PC-3 (cell line): Measurements from ENCODE around the gene STUM. TPM values are rescaled to one million over a fixed set of nuclear protein-coding genes. Genes with fewer than 3 reads are reported as not detected.

Experiments used
- ATAC-seq: fragments of 200-7000 bp; cut with Tn5 transposase; 2 replicates; pipeline ENCODE4 v1.9.1; 2020; ENCODE audit warnings: mild to moderate bottlenecking, moderate library complexity
- BruUV-seq: library from RNA; stranded (reverse); fragments of 400-500 nt; replicated peaks from 2 replicates; lab custom pipeline; 2021; lab: Mats Ljungman, UMichigan
- CTCF ChIA-PET: fragments of 300-600 bp; sonication (Branson Sonifier 250); formaldehyde crosslinking; loops from one replicate; lab custom pipeline; 2022; ENCODE audit warnings: antibody characterized with exemption; lab: Charles Lee
- POLR2A ChIA-PET: fragments of 300-600 bp; sonication (Branson Sonifier 250); formaldehyde crosslinking; loops from one replicate; lab custom pipeline; 2022; ENCODE audit warnings: antibody characterized with exemption; ENCODE audit not compliant: unreplicated experiment; lab: Charles Lee
- DNase-seq: peaks from one replicate; pipeline ENCODE4 v3.0.0-alpha.2; 2015
- H2AFZ ChIP-seq: fragments of 300-600 bp; sonication (generic); 2 replicates; pipeline ENCODE4 v1.6.0; 2016; ENCODE audit warnings: antibody characterized with exemption, low read length
- H3F3A ChIP-seq: fragments of 300-600 bp; sonication (generic); one replicate; pipeline ENCODE4 v1.6.0; 2017; ENCODE audit warnings: antibody characterized with exemption, low read length, control low read depth, mild to moderate bottlenecking; ENCODE audit not compliant: unreplicated experiment
- H3K27ac ChIP-seq: fragments of 300-600 bp; sonication (generic); 2 replicates; pipeline ENCODE4 v1.5.1; 2016; ENCODE audit warnings: mild to moderate bottlenecking, low read length
- H3K27me3 ChIP-seq: fragments of 300-600 bp; sonication (generic); 2 replicates; pipeline ENCODE4 v1.6.1; 2016; ENCODE audit warnings: low read length, mixed read lengths
- H3K36me3 ChIP-seq: fragments of 300-600 bp; sonication (generic); 2 replicates; pipeline ENCODE4 v1.6.1; 2016; ENCODE audit warnings: low read depth, mixed run types, low read length, mixed read lengths
- H3K4me1 ChIP-seq: fragments of 300-600 bp; sonication (generic); 2 replicates; pipeline ENCODE4 v1.5.1; 2016; ENCODE audit warnings: low read length; ENCODE audit not compliant: insufficient read depth
- H3K4me2 ChIP-seq: fragments of 300-600 bp; sonication (generic); 2 replicates; pipeline ENCODE4 v1.6.0; 2016; ENCODE audit warnings: low read length
- H3K4me3 ChIP-seq: fragments of 300-600 bp; sonication (generic); 2 replicates; pipeline ENCODE4 v1.5.1; 2016; ENCODE audit warnings: mild to moderate bottlenecking, low read length, mixed read lengths
- H3K79me2 ChIP-seq: fragments of 300-600 bp; sonication (generic); 2 replicates; pipeline ENCODE4 v1.6.1; 2017; ENCODE audit warnings: low read length, mixed read lengths
- H3K9ac ChIP-seq: fragments of 300-600 bp; sonication (generic); 2 replicates; pipeline ENCODE4 v1.6.0; 2016; ENCODE audit warnings: mild to moderate bottlenecking, low read length
- H3K9me2 ChIP-seq: fragments of 300-600 bp; sonication (generic); replicated peaks from 2 replicates; pipeline ENCODE4 v1.6.1; 2016; ENCODE audit warnings: mixed run types, low read length, mixed read lengths
- H3K9me3 ChIP-seq: fragments of 300-600 bp; sonication (generic); 2 replicates; pipeline ENCODE4 v1.6.1; 2016; ENCODE audit warnings: low read length, mixed read lengths
- H4K20me1 ChIP-seq: fragments of 300-600 bp; sonication (generic); 2 replicates; pipeline ENCODE4 v1.6.1; 2016; ENCODE audit warnings: low read length, mixed read lengths
- CTCF ChIP-seq: fragments of 300-600 bp; sonication (generic); conservative IDR thresholded peaks from 2 replicates; pipeline ENCODE4 v1.5.1; 2017; ENCODE audit warnings: antibody characterized with exemption, low read depth, mild to moderate bottlenecking, low read length
- EZH2 ChIP-seq: fragments of 300-600 bp; sonication (generic); IDR thresholded peaks from one replicate; pipeline ENCODE4 v1.6.1; 2017; ENCODE audit warnings: antibody characterized with exemption, mild to moderate bottlenecking, low read length; ENCODE audit not compliant: unreplicated experiment
- EZH2phosphoT487 ChIP-seq: fragments of 300-600 bp; sonication (generic); IDR thresholded peaks from 2 replicates; pipeline ENCODE4 v1.6.1; 2018; ENCODE audit warnings: mild to moderate bottlenecking, antibody characterized with exemption, low read length, borderline replicate concordance
- intact Hi-C: fragments of 100-400 bp; cut with micrococcal nuclease; formaldehyde crosslinking; loops from 2 replicates; pipeline ENCODE4 v1.9.0; 2023
- total RNA-seq: library from RNA; depleted of rRNA; stranded (reverse); fragments of >200 nt; gene quantifications from 2 replicates; pipeline ENCODE4 v1.2.3, GENCODE V29; 2014

Gene STUM
- total RNA-seq, 1 experiment from 2014 or later, result 0.58 TPM

DNA sequence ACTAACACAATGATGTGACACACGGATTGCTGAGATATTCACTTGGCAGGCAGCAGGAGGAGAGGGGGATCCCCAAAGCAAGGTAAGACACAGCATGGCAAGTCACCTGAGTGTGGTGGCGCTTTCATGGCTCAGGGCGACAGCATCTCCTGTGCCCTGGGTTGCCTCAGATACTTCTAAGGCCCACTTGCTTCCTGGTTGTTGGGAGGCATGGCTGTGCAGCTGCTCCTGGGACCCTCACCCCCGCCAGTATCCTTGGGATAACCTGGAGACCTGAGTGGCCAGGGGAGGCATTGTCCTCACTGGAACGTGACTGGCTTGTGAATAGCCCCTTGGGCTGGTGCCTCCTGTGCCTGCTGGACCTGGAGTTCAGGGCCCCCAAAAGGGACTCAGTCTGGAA, 69.8 kb downstream of the STUM start:
- POLR2A ChIA-PET, result interaction anchor here (0.6 kb wide), 1 partner anchor 48 kb away, joined by 3 read pairs; no protein-coding TSS in a partner anchor

DNA sequence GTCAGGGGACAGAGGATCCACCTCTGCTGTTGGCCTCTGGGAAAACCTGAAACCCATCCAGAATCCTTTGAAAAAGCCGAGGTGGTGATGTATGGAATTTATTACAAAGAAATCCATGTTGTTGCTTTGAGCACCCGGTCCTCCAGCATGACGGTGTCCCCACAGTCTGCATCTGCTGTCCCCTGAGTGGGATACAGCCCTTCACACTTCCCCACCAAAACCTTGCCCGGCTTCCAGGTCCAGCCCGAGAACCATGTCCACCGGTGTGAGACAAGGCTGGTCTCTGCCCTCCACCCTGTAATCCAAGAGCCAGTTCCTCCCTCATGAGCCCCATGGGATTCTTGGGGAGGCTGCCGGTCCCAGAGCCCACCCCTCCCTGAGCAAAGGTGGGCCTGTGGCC, 70.5 kb downstream of the STUM start:
- Histone ChIP-seq H3K4me3 (no peak overlapping the region), H3F3A (no peaks in the 10 kb centered on the region), H3K79me2 (no peaks in the 10 kb centered on the region), H3K4me1 (no peaks in the 10 kb centered on the region), H3K9me2 (no peaks in the 10 kb centered on the region), H3K36me3 (no peaks in the 10 kb centered on the region), H3K9me3 (peaks cover 17% of the 10 kb centered on the region), H3K27ac (no peak overlapping the region), H4K20me1 (no peaks in the 10 kb centered on the region), H3K9ac (no peak overlapping the region), H2AFZ (no peak overlapping the region), H3K4me2 (no peak overlapping the region), H3K27me3 (peaks cover 7% of the 10 kb centered on the region; the same call in 1 of the 2 replicates)
- no peak for ATAC-seq
- BruUV-seq, result no TSS peak
- intact Hi-C loops, result no loop called here
- no peak for TF ChIP-seq EZH2
- TF ChIP-seq EZH2phosphoT487, result no peak
- TF ChIP-seq CTCF, result no peak
- ChIA-PET POLR2A (interaction anchor here (0.6 kb wide), 1 partner anchor 49 kb away, joined by 3 read pairs; no protein-coding TSS in a partner anchor), CTCF (no interaction called here)
- DNase-seq, result no peak

More for the DNA sequence above, 69.8 kb downstream of the STUM start:
- CTCF ChIA-PET, result no interaction called here
- Histone ChIP-seq H3F3A (no peaks in the 10 kb centered on the region), H3K27ac (no peak overlapping the region), H3K4me3 (no peak overlapping the region), H2AFZ (no peak overlapping the region), H3K27me3 (peaks cover 7% of the 10 kb centered on the region; the same call in 1 of the 2 replicates), H3K9ac (no peak overlapping the region), H3K36me3 (no peaks in the 10 kb centered on the region), H3K9me2 (no peaks in the 10 kb centered on the region), H3K4me2 (no peak overlapping the region), H3K79me2 (no peaks in the 10 kb centered on the region), H3K4me1 (no peaks in the 10 kb centered on the region), H4K20me1 (no peaks in the 10 kb centered on the region), H3K9me3 (peaks cover 17% of the 10 kb centered on the region)
- BruUV-seq, result no TSS peak
- intact Hi-C loops, result no loop called here
- TF ChIP-seq EZH2phosphoT487 (no peak), CTCF (no peak), EZH2 (no peak)
- ATAC-seq, result no peak
- DNase-seq, result no peak

DNA sequence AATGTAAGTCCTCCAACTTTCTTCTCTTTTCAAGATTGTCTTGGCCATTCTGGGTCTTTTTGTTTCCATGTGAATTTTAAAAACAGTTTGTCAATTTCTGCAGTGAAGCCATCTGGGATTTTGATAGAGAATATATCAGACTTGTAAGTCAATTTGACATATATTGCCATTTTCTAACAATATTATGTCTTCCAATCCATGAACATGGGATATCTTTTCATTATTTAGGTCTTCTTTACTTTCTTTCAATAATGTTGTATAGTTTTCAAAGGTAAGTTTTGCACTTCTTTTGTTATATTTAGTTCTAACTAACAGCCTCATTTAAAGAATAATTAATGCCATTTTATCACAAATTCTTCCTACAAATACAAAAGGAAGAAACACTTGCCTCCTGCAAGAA, 73.4 kb downstream of the STUM start:
- Histone ChIP-seq H3K9me3 (peaks cover 17% of the 10 kb centered on the region), H3K36me3 (no peaks in the 10 kb centered on the region), H4K20me1 (no peaks in the 10 kb centered on the region), H3K9ac (no peak overlapping the region), H3K79me2 (no peaks in the 10 kb centered on the region), H3K27ac (no peak overlapping the region), H3K9me2 (no peaks in the 10 kb centered on the region), H3K4me1 (peaks cover 13% of the 10 kb centered on the region), H2AFZ (no peak overlapping the region), H3K27me3 (peaks cover under 1% of the 10 kb centered on the region; the same call in 1 of the 2 replicates), H3K4me3 (no peak overlapping the region), H3F3A (no peaks in the 10 kb centered on the region), H3K4me2 (no peak overlapping the region)
- POLR2A ChIA-PET, result interaction anchor here (0.7 kb wide), 1 partner anchor 496 kb away, joined by 3 read pairs; no protein-coding TSS in a partner anchor
- DNase-seq (no peak), ATAC-seq (no peak)
- intact Hi-C loops, result no loop called here
- BruUV-seq, result no TSS peak
- CTCF ChIA-PET, result no interaction called here
- TF ChIP-seq CTCF, result no peak
- no peak for TF ChIP-seq EZH2phosphoT487
- TF ChIP-seq EZH2, result no peak
